CD4-positive, alpha-beta T cell treated with Interleukin-6 for 4 hours (primary cell): Measurements from ENCODE around the gene CTNNA3.
"Not testable (repeated sequence)": the region's sequence is repeated elsewhere in the genome, so short reads cannot be mapped to it uniquely, and the experiment has no call there.

Experiments
- DNase-seq: peaks from one replicate; pipeline ENCODE4 v3.0.0-alpha.2; 2020; ENCODE audit warnings: mixed read lengths

Gene CTNNA3

DNA sequence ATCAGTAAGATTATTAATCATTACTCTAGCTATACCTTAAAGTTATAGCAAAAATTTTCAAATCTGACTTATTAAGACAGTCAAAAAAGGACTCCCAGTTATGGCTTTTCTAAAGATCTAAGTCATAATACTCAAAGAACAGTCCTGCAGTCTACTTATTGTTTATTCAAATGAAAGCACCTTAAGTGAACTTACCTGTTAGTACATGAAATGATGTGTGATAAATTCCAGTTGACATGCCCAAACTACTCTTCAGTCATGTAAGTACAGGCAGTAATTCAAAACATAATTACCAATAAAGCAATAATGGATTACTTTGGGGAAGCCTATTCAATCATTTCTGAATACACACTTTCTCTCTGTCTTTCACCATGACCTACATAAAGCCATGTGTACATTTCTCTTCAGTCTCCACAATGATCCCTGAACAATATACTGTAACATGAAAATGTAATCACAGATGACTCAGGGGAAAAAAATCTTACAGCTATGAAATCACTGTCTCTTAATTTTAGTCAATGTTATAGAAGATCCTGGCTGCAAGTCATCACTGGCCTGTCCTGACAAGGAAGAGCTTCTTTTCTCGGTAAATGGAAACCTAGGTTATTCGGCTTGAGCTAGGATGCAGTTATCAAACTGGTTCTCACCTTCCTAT lies 1190.9 kb downstream of the CTNNA3 start:
- no peak for DNase-seq

DNA sequence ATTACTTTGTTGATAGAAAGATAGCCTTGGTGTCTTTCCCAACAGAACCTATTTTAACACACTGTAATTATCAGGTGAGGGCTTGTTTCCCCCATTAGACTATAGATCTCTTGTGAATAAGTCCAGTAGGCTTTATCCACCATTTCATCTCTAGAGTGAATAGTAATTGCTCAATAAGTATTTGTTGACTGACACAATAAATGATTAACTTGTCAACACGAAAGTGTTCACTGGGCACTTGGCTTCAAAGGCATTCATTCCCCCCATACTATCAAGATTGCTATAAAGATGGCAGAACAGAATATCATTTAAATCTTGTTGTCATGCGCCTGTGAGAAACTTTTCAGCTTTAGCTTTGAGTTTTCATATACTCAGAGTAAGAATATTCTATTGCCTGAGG lies 1194.6 kb downstream of the CTNNA3 start:
- DNase-seq, result no peak

DNA sequence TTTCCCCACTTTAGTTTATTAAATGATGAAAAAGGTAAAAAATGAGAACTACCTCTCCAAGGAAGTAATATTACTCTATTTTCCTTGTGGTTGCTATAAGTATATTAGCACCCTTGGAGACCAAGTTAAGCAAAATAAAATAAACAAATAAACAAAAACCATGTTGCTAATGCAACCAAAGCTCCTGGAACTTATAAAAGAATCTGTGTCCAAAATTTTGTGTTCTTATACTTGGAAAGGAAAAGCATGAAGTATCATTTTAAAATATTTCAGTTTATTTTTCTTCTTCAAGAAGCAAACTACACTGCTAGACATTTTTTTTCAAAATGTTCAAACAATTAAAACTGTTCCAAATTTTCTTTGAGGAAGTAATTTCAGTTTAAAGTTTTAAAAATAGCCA lies 1212.0 kb downstream of the CTNNA3 start:
- DNase-seq, result no peak

- DNase-seq, result no peak
Measured at GRCh38 chr10:66472156-66472555, 1223.8 kb downstream of the CTNNA3 start.

DNA sequence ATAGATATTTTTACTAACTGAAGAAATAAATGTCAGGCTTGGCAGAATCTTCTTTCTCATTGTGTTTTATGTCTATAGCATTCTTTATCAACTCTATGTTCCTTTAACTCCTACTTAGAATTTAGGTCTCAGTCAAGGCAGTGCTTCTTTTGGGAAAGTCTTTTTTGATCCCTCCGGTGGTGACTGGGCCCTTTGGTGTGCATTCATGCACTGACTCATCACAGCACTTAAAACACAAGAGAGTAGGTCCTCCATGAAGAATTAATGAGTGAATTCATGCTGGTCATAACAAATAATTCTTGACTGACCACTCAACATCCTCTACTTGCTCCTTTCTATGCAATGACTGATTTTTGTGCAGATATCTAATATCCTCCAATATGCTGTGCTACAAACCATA lies 1229.0 kb downstream of the CTNNA3 start:
- DNase-seq, result no peak

DNA sequence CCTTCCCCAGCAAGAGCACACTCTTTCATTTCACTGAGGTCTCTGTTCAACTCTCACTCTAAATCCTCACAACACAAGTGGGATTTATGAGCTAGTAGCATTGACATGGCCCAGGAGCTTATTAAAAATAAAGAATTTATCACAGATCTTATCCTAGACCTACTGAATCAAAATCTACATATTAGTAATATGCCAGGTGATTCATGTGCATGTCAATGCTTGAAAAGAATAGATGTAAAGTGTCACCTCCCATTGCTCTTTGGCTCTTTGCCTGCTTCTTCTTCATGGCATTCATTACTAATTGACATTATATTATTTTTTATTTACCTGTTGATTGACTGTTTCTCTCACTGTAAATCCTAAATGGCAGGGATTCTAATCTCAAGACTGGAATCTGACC lies 1229.4 kb downstream of the CTNNA3 start:
- no peak for DNase-seq

- DNase-seq, result no peak
Measured at GRCh38 chr10:66463611-66464010, 1232.4 kb downstream of the CTNNA3 start.

- no peak for DNase-seq
Measured at GRCh38 chr10:66457629-66458028, 1238.4 kb downstream of the CTNNA3 start.

- no peak for DNase-seq
Measured at GRCh38 chr10:66455304-66455703, 1240.7 kb downstream of the CTNNA3 start.

- no peak for DNase-seq
Measured at GRCh38 chr10:66440568-66440967, 1255.4 kb downstream of the CTNNA3 start.

DNA sequence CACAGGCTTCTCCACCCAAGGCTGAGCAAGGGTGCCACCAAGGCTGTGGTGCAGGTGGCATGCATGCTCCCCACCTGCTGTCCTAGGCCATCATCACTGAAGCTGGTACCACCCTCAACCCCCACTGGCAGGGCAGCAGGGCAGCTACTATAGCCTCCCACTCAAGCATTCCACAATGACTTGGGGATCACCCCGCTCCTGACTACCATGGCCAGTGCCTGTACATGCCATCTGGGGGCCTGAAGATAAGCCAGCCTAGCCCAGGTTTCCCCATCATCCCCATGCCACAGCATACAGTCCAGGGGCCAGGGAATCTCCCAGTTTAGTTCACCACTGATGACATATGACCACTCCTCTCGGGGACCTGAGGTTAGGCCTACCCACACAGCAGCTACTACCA lies 1281.1 kb downstream of the CTNNA3 start:
- DNase-seq, result no peak

DNA sequence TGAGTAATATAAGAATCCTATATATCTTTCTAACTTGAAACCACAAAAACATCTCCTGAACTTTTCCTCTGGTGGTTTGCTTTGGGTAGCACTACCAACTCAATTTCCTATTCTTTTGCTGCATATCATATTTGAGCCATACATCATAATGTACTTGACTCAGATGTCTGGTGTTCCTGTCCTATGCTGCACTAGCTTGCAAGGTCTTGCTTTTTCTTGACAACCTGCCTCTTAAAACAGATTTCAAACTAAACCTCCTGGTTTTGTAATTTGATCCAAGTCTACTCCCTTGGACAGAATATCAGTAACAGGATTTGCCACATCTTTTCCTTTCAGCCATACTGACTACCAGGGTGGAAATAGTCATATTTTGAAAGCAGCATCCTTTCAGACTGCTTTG lies 1290.4 kb downstream of the CTNNA3 start:
- no peak for DNase-seq

- no peak for DNase-seq
Measured at GRCh38 chr10:66398669-66399068, 1297.3 kb downstream of the CTNNA3 start.

DNA sequence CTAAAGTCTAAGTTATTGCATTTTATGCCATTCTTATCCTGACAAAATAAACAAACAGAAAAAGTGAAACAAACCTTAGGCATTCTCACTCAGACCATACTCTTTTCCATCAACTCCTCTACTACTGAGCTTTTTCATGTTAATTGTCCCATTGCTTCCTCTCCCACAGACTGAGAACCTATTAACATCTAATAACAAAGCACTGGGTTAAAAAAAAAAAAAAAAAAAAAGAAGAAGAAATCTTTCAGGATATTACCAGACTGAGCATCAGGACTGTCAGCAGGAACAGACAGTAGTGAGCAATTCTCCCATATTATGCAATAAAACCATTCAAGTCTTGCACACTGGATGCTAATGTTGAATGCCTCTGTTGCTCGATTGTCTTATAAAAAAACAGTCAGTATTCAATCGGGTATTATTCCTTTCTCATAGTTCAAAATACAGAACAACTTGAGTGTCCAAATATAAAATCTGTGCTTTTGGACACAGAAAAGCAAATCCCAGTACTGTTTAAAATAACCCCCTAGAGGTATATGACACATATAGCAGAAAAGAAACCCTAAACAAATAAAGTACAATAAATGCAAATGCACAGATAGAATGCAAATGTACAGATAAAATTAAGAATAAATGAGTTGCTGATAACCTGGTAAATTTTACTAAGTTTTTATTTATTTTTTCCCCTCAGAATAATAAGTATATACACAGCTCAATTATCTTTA lies 1301.5 kb downstream of the CTNNA3 start:
- no peak for DNase-seq

DNA sequence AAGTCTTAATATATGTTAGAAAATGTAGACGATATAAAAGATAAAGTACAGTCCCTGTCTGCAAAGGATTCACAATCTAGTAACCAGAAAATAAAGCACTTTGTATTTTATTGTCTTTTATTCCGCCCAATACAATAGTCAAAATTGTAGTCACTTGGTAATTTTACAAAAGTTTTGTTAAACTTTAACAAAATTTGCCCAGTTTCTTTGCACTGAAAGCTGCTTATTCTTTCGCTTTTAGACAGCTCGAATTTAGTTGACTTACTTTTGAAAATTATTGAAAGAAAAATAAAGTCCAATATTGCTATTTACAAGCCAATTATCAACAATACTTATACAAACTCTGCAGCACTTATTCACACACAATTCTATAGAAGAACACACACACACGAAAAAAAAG lies 1305.1 kb downstream of the CTNNA3 start:
- DNase-seq, result no peak

DNA sequence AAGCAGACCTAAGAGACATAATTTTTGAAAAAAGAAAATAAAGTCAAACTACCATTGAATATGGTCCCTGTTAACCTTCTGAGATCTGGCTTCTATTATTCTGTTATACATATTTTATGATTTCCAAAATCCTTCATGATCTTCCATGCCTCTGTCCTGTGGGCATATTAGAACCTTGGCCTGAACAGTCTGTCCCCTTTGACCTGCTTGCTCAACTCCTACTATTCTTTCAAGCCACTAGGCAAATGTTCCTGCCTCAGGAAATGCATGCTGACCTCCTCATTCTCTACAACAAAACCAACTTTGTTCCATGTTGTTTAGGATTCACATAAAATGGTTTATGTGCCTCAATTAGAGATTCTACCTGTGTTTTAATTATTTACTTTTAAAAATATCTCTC lies 1315.0 kb downstream of the CTNNA3 start:
- no peak for DNase-seq

DNA sequence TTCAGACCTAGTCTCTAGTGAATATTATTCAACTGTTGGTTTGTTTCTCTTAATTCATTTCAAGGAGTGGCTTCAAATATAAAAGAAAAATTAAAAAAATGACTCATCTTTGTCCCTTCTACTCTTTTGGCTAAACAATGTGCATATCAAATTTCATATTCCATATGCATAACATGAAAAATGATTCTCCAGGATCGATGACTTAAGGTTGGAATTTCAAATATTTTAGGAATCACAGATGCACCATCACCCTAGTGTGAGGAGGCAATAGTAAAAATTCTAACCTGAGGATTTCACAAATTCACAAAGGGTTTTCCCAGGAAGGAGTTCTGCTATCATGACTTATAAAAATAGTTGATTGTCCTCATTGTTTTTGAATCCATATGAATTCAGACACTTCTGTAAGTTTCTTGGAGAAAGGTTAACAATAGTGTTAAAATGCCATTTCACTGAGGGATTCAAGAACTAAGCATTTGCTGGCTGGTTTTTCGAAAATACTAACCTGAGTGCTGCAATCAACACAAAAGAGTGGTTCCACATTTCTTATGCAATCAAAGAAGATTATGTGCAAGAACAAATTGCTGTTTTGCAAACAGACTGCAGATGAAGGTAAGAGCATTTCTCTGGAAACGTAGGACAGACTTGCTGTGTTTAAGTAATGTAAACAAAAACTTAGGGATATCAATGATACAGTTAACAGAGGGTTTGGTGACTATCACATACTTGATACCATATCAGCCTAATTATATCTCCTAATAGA lies 1317.7 kb downstream of the CTNNA3 start:
- no peak for DNase-seq

DNA sequence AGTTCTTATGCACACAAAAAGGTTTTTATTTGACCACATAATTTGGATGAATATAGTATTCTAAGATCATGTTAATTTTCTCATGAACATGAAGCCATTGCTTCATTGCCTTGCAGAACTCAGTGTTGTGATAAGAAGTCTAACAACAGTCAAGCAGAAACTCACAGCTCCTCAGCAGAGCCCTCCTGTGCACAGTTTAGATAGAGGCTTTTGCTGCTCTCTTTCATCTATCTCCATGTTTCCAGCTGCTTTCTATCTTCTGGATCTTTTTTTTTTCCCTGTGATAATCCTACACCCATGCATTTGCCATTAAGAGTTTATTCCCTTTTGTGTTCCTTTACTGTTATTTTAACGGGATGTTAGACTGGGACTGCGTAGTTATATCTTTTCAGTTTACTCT lies 1327.8 kb downstream of the CTNNA3 start:
- DNase-seq, result no peak

DNA sequence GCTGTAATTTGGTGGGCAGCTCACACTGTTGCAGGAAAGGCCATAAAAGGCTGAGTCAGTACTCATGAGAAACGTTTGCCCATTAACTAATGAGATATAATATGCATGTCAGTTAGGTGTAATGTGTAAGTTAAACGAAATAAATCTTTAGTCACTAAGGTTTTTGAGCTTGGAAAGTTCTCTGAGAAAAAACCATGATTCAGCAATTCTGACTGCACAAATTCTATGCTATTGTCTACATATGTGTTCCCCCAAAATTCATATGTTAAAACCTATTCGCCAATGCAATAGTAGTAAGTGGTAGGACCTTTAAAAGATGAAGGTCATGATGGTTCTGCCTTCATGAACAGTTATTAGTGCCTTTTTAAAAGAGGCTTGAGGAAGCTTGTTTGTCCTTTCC lies 1329.8 kb downstream of the CTNNA3 start:
- DNase-seq, result no peak

GRCh38 chr10:66365686-66366085 lies 1330.3 kb downstream of the CTNNA3 start:
- DNase-seq, result no peak

DNA sequence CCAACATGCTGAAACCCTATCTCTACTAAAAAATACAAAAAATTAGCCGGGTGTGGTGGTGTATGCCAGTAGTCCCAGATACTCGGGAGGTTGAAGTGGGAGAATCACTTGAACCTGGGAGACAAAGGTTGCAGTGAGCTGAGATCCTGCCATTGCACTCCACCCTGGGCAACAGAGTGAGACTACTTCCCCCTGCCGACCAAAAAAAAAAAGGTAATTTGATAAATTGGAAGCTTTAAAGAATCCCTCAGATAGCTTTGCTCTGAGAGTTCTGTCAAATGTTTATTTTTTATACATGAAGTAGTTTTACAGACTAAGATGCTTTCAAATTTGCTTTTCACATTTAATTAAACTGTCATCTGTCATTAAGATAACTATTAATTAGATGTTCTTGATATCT lies 1333.5 kb downstream of the CTNNA3 start:
- no peak for DNase-seq

GRCh38 chr10:66353822-66354221 lies 1342.2 kb downstream of the CTNNA3 start:
- not testable (repeated sequence) for DNase-seq

DNA sequence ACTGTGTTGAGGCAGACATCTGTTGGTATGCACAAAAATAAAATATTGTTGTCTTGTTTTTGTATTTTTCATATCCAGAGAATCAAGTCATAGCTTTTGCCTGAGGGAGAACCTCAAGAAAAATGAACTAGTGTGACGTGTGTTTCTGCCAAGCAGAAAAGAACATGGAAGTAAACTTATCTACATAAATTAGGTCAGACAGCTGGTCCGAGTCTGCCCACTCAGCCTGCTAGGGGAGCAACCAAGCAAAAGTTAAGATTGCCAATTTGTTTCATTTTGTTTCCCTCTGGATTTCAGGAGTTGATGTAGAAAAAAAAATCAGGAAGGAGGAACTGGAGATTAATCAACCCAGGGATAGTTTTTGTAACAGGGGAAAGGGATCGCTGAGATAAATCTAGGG lies 1342.6 kb downstream of the CTNNA3 start:
- no peak for DNase-seq
